HL-60/S4 treated with phorbol 12-myristate 13-acetate at 8.2 ng/mL for 4 days and 3 days (cell line): ENCODE results near the gene RAPGEF1.
"Not testable (repeated sequence)": the region's sequence is repeated elsewhere in the genome, so short reads cannot be mapped to it uniquely, and the experiment has no call there.

ENCODE experiments used
- in situ Hi-C: fragments of 300-500 bp; cut with MboI; formaldehyde crosslinking; loops from 2 replicates; pipeline ENCODE4 v1.15.0; 2022; ENCODE audit warnings: low sequenced_read_pairs

The RAPGEF1 gene

GRCh38 chr9:131692612-131693562 lies 47.0 kb downstream of the RAPGEF1 start:
- in situ Hi-C loops, result no loop called here

- in situ Hi-C loops, result no loop called here
Observed at GRCh38 chr9:131691969-131692611, 47.8 kb downstream of the RAPGEF1 start.

- in situ Hi-C loops, result no loop called here
Observed at GRCh38 chr9:131690941-131691573, 48.8 kb downstream of the RAPGEF1 start.

- in situ Hi-C loops, result no loop called here
Observed at GRCh38 chr9:131690462-131690861, 49.4 kb downstream of the RAPGEF1 start.

- in situ Hi-C loops, result no loop called here
Observed at GRCh38 chr9:131688377-131688776, 51.5 kb downstream of the RAPGEF1 start.

GRCh38 chr9:131685753-131686706 lies 53.8 kb downstream of the RAPGEF1 start:
- in situ Hi-C loops, result no loop called here

DNA sequence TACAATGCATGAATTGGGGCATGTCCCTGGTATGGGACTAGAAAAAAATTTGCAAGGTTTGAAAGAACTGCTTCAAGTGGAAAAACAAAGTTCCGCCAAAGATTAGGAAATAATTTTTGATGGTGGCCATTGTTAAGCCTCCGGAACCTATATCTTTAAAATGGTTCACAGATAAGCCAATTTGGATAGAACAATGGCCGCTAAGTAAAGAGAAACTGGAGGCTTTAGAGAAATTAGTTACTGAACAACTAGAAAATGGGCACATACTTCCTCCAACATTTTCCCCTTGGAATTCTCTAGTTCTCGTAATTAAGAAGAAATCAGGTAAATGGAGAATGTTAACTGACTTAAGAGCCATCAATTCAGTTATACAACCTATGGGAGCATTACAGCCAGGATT lies 56.8 kb downstream of the RAPGEF1 start:
- in situ Hi-C loops, result not testable (repeated sequence)

GRCh38 chr9:131682261-131682660 lies 57.6 kb downstream of the RAPGEF1 start:
- in situ Hi-C loops, result no loop called here

GRCh38 chr9:131681826-131682225 lies 58.0 kb downstream of the RAPGEF1 start:
- in situ Hi-C loops, result not testable (repeated sequence)

DNA sequence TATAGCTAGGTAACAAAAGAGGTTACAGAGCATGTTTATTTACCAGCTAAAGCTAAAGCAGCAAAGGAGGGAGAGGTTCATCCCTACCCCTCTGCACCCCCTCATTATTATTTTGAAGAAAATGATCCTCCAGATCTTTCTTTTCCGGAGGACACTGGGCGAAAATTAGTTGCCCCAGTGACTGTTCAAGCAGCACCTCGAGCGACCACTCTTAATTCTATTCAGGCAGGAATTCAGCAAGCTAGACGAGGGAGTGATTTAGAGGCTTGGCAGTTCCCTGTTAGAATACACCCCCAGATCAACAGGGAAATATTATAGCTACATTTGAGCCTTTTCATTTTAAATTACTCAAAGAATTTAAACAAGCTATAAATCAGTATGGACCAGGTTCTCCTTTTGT lies 58.8 kb downstream of the RAPGEF1 start:
- in situ Hi-C loops, result not testable (repeated sequence)

DNA sequence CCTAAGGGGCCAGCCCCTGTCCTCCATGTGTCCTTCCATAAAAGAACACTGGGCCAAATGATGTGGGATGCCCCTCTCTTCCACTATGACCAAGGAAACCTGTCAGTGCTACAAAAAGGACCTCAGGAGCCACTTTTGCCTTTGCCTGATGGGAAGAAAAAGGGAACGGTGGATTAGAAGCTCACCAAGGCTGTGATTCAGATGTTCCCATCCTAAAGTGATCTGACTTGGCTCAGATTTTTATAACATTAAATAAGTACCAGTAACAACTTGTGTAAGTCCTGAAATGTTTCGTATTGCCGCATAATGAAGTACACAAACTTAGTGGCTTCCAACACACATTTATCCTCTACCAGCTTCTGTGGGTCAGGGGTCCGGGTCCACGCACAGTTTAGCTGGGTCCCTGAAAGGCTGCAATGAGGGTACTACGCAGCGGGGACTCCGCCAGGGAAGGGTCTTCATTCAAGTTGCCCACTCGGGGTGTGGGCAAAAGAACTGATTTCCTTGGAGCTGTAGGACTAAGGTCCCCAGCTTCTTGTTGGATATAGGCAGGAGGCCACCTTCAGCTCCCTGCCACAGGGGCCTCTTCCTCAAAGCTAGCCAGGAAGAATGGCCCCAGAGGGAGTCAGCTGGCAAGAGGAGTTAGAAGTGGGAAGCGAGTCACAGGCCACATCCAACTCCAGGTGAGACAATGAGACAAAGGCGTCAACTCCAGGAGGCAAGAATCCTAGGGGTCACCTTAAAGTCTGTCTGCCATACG lies 60.4 kb downstream of the RAPGEF1 start:
- in situ Hi-C loops, result no loop called here

- in situ Hi-C loops, result no loop called here
Observed at GRCh38 chr9:131678499-131679111, 61.3 kb downstream of the RAPGEF1 start.

GRCh38 chr9:131677444-131678180 lies 62.3 kb downstream of the RAPGEF1 start:
- in situ Hi-C loops, result no loop called here

- in situ Hi-C loops, result no loop called here
Observed at GRCh38 chr9:131677049-131677443, 62.8 kb downstream of the RAPGEF1 start.

DNA sequence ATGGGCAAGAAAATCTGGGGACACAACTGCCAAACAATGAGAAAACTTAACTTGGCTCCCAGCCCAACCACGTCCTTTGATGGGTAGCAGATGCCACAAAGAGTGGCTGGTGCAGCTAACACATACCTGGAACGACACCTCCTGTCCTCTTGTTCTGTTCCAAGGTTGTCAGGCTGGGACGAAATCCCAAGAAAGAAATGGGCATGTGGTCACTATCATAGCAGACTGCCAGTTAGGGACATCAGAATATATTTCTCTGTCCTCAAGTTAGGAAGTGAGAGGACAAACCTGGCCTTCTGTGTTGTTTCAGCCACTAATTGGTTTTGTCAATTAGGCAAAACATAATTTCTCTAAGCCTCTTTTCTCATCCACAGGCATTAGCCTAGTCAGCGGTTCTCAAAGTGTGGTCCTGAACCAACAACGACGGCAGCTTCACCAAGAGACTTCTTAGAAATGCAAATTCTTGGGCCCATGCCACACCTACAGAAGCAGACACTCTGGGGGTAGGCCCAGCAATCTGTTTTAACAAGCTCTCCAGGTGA lies 63.4 kb downstream of the RAPGEF1 start:
- in situ Hi-C loops, result no loop called here

- in situ Hi-C loops, result no loop called here
Observed at GRCh38 chr9:131675437-131676022, 64.3 kb downstream of the RAPGEF1 start.

GRCh38 chr9:131674425-131675421 lies 65.2 kb downstream of the RAPGEF1 start:
- in situ Hi-C loops, result no loop called here
